ENCODE measurements around the gene HTRA3. TPM values are rescaled to one million over a fixed set of nuclear protein-coding genes. Genes with fewer than 3 reads are reported as not detected.

The HTRA3 gene
- total and polyA plus RNA-seq, 2 of the 8 experiments (the other 6 are each of a cell fraction or from before 2014, with no cell fraction given) = 3.2 to 5.8 TPM

DNA sequence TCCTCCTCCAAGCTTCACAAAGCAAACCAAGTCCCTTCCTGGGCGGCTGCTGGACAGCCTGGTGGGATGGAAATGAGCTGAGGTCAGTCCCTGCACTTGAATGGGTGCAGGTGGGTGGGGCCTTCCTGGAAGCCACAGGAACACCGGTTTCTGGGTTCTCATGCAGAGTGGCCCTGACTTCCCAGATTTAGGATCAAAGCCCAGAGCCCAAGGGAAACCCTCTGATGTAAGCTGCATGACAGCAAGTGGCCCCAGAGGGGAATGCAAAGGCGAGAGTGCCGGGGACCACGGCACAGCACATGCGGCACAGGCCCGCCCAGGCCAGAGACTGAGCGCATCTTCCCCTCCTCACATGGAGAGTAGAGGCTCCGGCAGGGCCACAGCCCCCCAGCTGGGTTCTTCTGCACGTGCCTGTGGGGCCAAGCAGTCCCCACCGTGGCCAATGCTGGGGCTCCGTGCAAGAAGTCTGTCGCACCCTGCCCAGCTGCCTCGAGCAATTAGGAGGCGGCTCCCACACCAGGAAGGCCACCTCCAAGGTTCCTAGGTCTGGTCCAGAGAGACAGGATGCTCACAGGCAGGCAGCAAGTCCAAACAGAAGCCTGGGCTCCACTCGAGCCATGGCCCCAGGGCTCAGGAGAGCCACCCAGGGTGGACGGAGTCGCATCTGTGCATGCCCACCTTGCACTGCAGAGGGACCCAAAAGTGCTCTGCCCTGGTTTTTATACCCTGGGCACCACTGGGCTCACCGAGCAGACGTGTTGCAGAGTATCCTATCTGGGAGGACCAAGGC is 83.0 kb downstream of the HTRA3 start:
- H3K4ac ChIP-seq (replicated peaks; ENCODE audit: insufficient read length, low read depth, low read length) = no peak overlapping the region
- no peak overlapping the region for H3K56ac ChIP-seq (replicated peaks; ENCODE audit: insufficient read length, low read depth, low read length)
- peaks cover 3% of the 10 kb centered on the region; the same call in 1 of the 2 replicates for H3K23me2 ChIP-seq (ENCODE audit: low read depth, low read length)
- H3K27me3 ChIP-seq (replicated peaks in 1 of 4; ENCODE audit: control insufficient read depth in 3 of 4, extremely low read depth in 1 of 4, insufficient read depth in 3 of 4, low read length in 3 of 4) = peaks cover 0 to 17% (median 1%) of the 10 kb centered on the region in 4 experiments; a peak in 4 of 7 replicates
- no peak overlapping the region for H2BK20ac ChIP-seq (ENCODE audit: low read length)
- no peaks in the 10 kb centered on the region for H3K79me1 ChIP-seq (ENCODE audit: low read depth, low read length)
- H3K14ac ChIP-seq (ENCODE audit: insufficient read length) = no peak overlapping the region
- CTCF ChIA-PET (ENCODE audit: partially characterized antibody) = interaction anchor here (1.0 to 2.6 kb wide), 7 partner anchors 9 to 104 kb away, joined by 3 to 21 read pairs (median 4); no protein-coding TSS in a partner anchor
- H3K9ac ChIP-seq (replicated peaks in 1 of 4; ENCODE audit: extremely low read depth in 1 of 4, low read depth in 3 of 4, low read length in 3 of 4) = no peak overlapping the region; a peak in 1 of 7 replicates
- no peak overlapping the region; the same call in 1 of the 2 replicates for H2BK12ac ChIP-seq (ENCODE audit: low read depth, low read length)
- H4K91ac ChIP-seq (replicated peaks; ENCODE audit: insufficient read length, low read length) = peak overlapping the region; percentile 5
- WGBS, 2 experiments (ENCODE audit: extremely low coverage in 1 of 2, insufficient coverage in 1 of 2, insufficient read length in 1 of 2, insufficient replicate concordance in 2 of 2, low coverage in 1 of 2, low lambda C conversion rate in 2 of 2, missing lambda C conversion rate in 1 of 2) = 80% methylated on average over 20 of the region's 20 CpGs; no CpG with 5 or more reads in 1 of the 2 experiments
- H4K5ac ChIP-seq (ENCODE audit: insufficient read length, low read depth, low read length) = no peak overlapping the region
- H3K27ac ChIP-seq (ENCODE audit: low read depth, low read length) = no peak overlapping the region
- FAIRE-seq (no peak), DNase-seq (ENCODE audit: low read depth in 1 of 2, low spot score in 2 of 2) (peak in 1 of 2 experiments; percentile 47)
- no peak overlapping the region for H2AK5ac ChIP-seq (ENCODE audit: low read depth, low read length)
- TF ChIP-seq TAF1 (IDR thresholded peaks at IDR 0.05; ENCODE audit: low read depth, low read length) = no peak
- TF ChIP-seq, protein P1, sequence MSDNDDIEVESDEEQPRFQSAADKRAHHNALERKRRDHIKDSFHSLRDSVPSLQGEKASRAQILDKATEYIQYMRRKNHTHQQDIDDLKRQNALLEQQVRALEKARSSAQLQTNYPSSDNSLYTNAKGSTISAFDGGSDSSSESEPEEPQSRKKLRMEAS (IDR thresholded peaks at IDR 0.05) = 0 out of 2 replicates have a peak, but pooled peaks have one; percentile 22
- peak overlapping the region; percentile 28; the same call in 1 of the 2 replicates for H2BK5ac ChIP-seq (ENCODE audit: low read depth, low read length)
- H3K9me3 ChIP-seq (ENCODE audit: insufficient read depth in 2 of 2, low read depth in 1 of 2, low read length in 1 of 2) = no peaks in the 10 kb centered on the region
- H3K4me3 ChIP-seq (ENCODE audit: extremely low read depth in 1 of 4, insufficient read depth in 2 of 4, low read depth in 3 of 4, low read length in 4 of 4) = no peak overlapping the region
- no peak overlapping the region for H3K18ac ChIP-seq (ENCODE audit: extremely low read depth, low read length)
- no peak overlapping the region for H2AFZ ChIP-seq (ENCODE audit: low read length)
- no peak overlapping the region; the same call in 1 of the 2 replicates for H4K8ac ChIP-seq (ENCODE audit: extremely low read depth, insufficient read depth, low read length)
- peaks cover 8 to 22% (median 16%) of the 10 kb centered on the region in 4 experiments for H3K4me1 ChIP-seq (replicated peaks in 1 of 4; ENCODE audit: control insufficient read depth in 3 of 4, insufficient read depth in 4 of 4, low read length in 3 of 4)
- H3K4me2 ChIP-seq (ENCODE audit: insufficient read depth in 1 of 2, low read depth in 2 of 2, low read length in 2 of 2) = no peak overlapping the region
- no peaks in the 10 kb centered on the region for H3K79me2 ChIP-seq (ENCODE audit: control insufficient read depth in 1 of 2, insufficient read depth in 2 of 2, low read length in 2 of 2)
- H4K20me1 ChIP-seq (replicated peaks in 1 of 2; ENCODE audit: control insufficient read depth in 1 of 2, insufficient read depth in 2 of 2, low read length in 2 of 2) = no peaks in the 10 kb centered on the region
- POLR2A ChIA-PET (ENCODE audit: partially characterized antibody) = no interaction called here
- H3K23ac ChIP-seq (ENCODE audit: insufficient read length) = no peak overlapping the region
- no peak overlapping the region for H2BK120ac ChIP-seq (replicated peaks; ENCODE audit: low read depth, low read length)
- no peak overlapping the region for H2BK15ac ChIP-seq (ENCODE audit: low read length)
- H3K36me3 ChIP-seq (ENCODE audit: control insufficient read depth in 2 of 4, insufficient read depth in 4 of 4, low read length in 3 of 4) = no peaks in the 10 kb centered on the region; a peak in 1 of 8 replicates

All from H1 (cell line).